LNCAP (cell line): Measurements from ENCODE around the gene RAD52.

Experiments used
- TF ChIP-seq, protein P1 (sequence below): fragments of 450-650 bp; IDR thresholded peaks from 2 replicates; pipeline ENCODE4 v1.5.1; 2017; ENCODE audit warnings: mild to moderate bottlenecking

Gene RAD52

DNA sequence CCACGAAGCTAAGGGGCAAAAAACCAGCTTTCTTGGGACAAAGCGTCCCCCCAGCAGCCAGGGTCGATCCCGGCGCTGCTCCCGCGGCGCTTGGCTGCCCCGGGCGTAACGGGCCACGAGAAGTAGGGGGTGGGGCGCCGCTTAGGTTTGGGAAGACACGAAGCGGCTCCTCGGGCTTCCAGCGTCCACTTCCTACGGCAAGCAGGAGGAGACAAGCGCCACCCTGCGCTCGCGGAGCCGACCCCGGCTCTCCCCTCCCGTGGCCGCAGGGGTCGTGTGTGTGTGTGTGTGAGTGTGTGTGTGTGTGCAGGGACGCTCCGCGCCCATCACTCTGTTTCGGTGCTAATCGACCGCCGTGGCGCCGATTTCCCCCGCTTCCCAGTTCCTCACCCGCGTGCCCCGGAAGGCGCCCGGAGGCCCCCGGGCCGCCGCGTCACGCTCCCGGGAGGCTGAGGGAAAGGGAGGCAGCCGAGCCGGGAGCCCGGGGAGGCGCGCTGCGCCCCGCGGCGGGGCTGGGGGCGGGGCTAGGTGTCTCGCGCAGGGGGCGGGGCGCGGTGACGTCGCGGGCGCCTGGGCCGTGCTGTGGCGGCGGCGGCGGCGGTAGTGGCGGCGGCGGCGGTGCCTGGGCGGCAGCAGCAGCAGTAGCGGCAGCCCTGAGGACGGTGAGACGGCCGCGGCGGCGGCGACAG lies 41.3 kb upstream of the RAD52 start, which contains the start of gene ERC1:
ERC1 (plus strand) TSS at position 563 of the 689 bp plus-strand sequence. CDS start 36,681 bp downstream, outside the sequence.
- TF ChIP-seq, protein P1, sequence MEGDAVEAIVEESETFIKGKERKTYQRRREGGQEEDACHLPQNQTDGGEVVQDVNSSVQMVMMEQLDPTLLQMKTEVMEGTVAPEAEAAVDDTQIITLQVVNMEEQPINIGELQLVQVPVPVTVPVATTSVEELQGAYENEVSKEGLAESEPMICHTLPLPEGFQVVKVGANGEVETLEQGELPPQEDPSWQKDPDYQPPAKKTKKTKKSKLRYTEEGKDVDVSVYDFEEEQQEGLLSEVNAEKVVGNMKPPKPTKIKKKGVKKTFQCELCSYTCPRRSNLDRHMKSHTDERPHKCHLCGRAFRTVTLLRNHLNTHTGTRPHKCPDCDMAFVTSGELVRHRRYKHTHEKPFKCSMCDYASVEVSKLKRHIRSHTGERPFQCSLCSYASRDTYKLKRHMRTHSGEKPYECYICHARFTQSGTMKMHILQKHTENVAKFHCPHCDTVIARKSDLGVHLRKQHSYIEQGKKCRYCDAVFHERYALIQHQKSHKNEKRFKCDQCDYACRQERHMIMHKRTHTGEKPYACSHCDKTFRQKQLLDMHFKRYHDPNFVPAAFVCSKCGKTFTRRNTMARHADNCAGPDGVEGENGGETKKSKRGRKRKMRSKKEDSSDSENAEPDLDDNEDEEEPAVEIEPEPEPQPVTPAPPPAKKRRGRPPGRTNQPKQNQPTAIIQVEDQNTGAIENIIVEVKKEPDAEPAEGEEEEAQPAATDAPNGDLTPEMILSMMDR, result no peak

DNA sequence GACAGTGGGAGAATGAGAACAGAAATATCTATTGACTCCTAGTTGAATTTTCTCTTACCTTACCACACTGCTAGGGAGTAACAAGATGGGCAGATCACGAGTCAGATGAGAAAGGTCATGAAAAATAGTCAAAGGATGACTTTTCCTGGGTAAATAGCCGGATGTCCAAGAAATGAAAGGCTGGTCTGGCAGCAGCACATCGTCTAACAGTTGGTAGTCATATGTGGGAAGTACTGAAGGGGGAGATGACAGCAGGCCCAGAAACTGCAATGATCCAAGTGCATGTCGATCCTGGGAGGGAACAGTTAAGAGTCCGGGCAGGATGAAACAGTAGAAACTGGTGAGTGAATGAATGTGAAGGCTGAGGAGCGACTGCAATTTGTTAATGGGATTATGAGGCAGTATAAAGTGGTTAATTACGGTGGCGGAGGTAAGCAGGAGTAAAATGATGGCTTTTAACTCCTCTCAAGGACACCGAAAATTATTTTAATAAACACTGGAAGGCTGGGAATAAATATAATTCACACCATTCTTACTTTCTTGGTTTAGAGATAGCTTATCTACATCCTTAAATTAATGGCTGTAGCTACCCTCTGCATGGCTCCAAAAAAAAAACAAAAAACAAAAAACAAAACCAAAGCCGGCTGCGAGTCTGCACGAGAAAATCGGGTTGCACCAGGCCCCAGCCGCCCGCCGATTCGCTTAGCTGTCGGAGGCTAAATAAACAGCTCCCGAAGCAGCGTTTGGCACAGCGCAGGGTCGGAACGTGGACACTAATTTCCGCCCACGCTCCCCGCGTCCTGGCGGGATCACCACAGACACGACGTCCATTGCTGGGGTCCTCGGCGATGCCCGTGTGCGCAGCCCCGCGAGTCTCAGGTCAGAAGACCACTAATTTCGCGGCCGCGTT lies 40.5 kb upstream of the RAD52 start:
- TF ChIP-seq, protein P1, result no peak

DNA sequence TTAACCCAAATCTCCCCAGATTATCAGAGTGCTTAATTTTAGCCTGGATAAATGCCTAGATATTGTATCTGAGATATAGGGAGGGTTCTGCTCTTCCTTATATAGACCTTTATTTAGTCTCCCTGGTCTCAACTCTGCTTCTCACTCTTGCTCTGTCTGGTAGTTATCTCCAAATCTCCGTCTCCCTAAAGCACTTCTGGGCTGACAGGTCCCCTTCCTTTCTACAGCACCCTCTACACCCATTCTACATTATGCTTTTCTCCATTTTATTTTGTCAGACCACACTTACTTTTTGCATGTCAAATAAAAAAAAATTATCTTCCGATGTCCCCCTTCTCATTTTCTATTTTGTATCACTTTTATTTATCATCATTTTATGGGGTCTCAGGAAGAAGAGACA lies 39.6 kb upstream of the RAD52 start:
- TF ChIP-seq, protein P1, result no peak

DNA sequence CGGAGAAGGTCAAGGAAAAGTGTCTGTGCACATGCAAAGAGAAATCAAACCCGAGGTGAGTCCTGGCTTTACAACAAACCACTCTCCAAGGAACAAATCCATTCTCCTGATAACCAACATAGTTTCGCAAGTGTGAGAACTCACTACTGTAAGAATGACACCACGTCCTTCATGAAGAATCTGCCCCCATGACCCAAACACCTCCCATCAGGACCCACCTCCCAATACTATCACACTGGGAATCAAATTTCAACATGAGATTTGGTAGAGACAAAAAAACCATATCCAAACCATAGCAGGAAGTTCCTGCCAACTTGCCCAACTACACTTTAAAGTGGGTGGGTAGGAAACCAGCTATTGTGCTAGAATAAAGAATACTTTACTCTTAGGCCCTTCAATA lies 39.2 kb upstream of the RAD52 start:
- TF ChIP-seq, protein P1, result no peak

DNA sequence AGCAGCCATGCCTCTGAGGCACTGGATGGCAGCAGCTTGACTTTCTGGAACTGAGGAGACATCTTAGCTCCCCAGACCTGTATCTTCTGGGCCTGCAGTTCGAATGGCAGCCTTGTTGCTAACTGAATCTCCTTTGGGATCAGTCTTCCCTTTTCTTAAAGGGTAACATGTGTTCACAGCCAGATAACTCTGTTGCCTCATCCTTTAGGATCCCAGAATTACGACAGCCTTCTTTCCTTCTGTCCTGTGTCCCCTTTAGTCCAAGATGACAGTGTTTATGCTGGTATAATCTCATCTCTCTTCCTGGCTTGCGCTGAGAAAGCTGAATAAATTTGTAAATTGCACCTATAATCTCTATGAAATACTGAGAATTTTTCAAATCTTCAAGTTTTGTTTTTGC lies 32.5 kb upstream of the RAD52 start:
- TF ChIP-seq, protein P1, result no peak

DNA sequence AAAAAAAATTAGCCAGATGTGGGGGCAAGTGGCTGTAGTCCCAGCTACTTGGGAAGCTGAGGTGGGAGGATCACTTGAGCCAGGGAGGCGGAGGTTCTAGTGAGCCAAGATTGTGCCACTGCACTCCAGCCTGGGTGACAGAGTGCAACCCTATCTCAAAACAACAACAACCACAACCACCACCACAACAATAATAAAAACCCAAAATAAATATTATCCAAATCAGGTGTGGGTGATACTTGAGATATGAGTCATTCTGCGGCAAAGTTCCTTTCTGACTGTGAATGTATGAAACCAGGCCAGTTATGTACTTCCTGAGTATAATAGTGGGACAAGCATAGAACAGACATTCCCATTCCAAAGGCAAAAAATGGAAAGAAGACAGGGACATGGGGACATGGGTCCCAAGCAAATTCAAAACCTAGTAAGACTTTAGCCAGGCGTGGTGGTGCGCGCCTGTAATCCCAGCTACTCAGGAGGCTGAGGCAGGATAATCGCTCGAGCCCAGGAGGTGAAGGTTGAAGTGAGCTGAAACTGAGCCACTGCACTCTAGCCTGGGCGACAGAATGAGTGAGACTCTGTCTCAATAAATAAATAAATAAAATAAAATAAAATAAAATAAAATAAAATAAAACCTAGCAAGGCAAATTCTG lies 31.8 kb upstream of the RAD52 start:
- TF ChIP-seq, protein P1, result no peak

DNA sequence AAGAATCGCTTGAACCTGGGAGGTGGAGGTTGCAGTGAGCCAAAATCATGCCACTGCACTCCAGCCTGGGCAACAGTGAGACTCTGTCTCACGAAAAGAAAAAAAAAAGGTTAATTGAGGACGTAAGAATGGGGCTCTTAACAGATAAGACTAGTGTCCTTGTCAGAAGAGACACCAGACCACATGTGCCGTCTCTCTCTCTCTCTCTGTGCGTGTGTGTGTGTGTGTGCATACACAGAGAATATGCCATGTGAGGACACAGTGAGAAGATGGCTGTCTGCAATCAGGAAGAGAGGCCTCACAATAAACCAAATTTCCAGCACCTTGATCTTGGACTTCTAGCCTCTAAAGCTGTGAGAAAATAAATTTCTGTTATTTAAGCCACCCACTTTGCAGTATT lies 29.9 kb upstream of the RAD52 start:
- TF ChIP-seq, protein P1, result no peak
